GM19467 (cell line): ENCODE measurements around the gene EIF4G3.
"Not testable (repeated sequence)": the region's sequence is repeated elsewhere in the genome, so short reads cannot be mapped to it uniquely, and the experiment has no call there.

Source experiments
- ATAC-seq: cut with Tn5 transposase; IDR thresholded peaks from one replicate; pipeline ENCODE4 v1.9.1; 2021; ENCODE audit warnings: mild to moderate bottlenecking, moderate library complexity; ENCODE audit not compliant: unreplicated experiment

EIF4G3 gene

DNA sequence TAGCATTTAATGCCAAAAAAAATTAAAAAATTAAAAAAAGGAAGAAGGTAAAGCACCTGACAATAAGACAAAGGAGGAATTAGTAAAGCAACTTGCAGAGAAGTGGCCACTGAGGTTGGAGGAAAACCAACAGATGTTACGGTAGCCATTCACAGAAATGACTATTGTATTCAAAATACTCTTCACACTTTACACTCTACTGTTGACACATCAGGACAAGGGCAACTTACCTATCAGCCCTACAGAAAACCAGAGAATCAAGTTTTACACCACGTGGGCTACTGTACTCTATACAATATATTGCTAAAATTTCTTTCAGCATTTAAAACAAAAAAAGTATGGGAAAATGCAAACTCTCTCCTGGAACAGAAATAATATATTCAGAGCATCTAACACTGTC is 70.0 kb downstream of the EIF4G3 start:
- ATAC-seq = no peak

DNA sequence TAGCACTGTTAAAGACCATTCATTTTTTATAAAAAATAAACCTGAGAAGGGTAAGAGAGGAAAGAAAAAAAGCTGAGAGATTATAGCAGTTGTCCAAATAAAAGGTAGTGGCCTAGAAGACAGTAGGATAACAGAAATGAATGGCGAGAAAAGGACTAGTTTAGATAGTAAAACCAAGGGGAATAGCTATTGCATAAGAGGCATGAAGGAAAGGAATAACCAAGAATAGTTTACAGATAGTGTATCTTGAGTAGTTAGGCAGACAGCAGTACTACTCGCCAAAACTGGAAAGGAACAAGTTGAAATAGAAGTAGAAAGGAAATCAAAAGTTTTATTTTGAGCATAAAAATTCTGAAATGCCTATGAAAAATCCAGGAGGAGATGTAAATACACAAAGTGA is 70.5 kb downstream of the EIF4G3 start:
- no peak for ATAC-seq

DNA sequence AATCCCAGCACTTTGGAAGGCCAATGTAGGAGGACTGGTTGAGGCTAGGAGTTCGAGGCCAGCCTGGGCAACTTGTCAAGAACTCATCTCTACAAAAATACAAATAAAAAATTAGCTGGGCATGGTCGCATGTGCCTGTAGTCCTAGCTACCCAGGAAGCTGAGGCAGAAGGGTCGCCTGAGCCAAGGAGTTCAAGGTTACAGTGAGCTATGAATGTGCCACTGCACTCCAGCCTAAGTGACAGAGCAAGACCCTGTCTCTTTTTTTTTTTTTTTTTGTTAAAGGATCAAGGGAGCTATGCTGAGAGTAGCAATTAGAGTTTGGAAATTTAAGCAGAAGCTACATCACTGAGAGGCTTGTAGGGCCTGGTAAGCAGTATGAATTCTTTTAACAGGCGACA is 70.9 kb downstream of the EIF4G3 start:
- no peak for ATAC-seq

- ATAC-seq = no peak
These were observed 72.0 kb downstream of the EIF4G3 start for GRCh38 chr1:21104683-21105082.

DNA sequence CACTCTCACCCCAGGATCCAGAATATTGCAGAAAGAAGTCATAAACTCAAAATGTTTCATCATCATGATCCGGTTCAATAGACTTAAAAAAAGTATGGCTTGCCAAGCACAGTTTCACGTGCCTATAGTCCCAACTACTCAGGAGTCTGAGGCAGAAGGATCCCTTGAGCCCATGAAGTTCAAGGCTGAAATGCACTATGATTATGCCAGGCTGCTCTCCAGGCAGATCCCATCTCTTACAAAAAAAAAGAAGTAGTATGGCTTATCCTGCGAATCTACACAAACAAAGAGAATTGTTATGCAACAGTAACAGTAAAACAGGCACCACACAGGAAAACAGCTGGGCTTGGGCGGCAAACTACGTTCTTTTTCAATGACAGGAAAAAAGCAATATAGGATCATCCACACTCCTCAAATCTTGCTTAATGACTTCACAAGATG is 76.2 kb downstream of the EIF4G3 start:
- ATAC-seq = no peak

DNA sequence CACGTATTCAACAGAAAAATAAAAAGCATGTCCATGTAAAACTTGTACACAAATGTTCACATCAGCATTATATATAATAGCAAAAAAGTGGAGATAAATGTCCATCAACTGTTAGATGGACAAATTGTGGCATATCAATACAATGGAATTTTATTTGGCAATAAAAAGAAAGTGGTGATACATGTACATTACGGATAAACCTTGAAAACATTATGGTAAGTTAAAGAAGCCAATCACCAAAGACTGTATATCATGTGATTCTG is 76.9 kb downstream of the EIF4G3 start:
- no peak for ATAC-seq

- no peak for ATAC-seq
These were observed 77.4 kb downstream of the EIF4G3 start for GRCh38 chr1:21099034-21099868.

GRCh38 chr1:21098186-21098915 is 78.3 kb downstream of the EIF4G3 start:
- no peak for ATAC-seq

- ATAC-seq = no peak
These were observed 79.0 kb downstream of the EIF4G3 start for GRCh38 chr1:21097729-21098128.

DNA sequence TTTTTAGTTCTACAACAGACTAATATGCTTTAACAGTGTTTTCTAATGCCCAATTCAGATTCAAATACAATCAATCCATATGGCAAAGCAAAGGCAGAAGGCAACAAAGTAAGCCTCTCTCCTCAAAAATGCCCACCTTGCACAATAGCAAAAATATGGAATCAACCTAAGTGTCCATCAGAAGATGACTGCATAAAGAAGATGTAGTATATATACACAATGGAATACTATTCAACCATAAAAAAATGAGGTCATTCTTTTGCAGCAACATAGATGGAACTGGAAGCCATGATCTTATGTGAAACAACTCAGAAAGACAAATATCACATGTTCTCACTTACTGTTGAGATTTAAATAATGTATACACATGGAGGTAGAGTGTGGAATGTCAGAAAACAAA is 80.7 kb downstream of the EIF4G3 start:
- no peak for ATAC-seq

GRCh38 chr1:21094282-21094681 is 82.4 kb downstream of the EIF4G3 start:
- not testable (repeated sequence) for ATAC-seq

DNA sequence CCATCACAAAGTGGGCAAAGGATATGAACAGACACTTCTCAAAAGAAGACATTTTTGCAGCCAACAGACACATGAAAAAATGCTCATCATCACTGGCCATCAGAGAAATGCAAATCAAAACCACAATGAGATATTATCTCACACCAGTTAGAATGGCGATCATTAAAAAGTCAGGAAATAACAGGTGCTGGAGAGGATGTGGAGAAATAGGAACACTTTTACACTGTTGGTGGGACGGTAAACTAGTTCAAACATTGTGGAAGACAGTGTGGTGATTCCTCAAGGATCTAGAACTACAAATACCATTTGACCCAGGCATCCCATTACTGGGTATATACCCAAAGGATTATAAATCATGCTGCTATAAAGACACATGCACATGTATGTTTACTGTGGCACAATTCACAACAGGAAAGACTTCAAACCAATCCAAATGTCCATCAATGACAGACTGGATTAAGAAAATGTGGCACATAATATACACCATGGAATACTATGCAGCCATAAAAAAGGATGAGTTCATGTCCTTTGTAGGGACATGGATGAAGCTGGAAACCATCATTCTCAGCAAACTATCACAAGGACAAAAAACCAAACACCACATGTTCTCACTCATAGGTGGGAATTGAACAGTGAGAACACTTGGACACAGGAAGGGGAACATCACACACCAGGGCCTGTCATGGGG is 83.3 kb downstream of the EIF4G3 start:
- not testable (repeated sequence) for ATAC-seq

DNA sequence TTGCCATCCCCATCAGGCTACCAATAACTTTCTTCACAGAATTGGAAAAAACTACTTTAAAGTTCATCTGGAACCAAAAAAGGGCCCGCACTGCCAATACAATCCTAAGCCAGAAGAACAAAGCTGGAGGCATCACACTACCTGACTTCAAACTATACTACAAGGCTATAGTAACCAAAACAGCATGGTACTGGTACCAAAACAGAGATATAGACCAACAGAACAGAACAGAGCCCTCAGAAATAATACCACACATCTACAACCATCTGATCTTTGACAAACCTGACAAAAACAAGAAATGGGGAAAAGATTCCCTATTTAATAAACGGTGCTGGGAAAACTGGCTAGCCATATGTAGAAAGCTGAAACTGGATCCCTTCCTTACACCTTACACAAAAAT is 84.2 kb downstream of the EIF4G3 start:
- not testable (repeated sequence) for ATAC-seq

DNA sequence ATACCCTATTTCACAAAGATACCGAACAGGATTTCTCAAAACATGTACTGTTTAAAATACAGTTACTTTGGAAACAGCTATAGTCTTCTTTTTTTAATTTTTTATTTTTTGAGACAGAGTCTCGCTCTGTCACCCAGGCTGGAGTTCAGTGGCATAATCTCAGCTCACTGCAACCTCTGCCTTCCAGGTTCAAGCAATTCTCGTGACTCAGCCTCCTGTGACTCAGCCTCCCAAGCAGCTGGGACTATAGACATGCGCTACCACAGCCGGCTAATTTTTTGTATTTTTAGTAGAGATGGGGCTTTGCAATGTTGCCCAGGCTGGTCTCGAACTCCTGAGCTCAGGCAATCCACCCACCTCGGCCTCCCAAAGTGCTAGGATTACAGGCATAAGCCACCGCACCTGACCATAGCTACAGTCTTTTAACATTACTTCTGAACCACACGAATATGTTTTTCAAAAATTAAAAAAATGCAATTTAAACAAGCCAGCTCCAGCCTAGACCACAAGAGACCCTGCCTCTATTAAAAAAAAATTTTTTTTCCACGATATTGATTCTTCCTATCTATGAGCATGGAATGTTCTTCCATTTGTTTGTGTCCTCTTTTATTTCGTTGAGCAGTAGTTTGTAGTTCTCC is 85.5 kb downstream of the EIF4G3 start:
- not testable (repeated sequence) for ATAC-seq

DNA sequence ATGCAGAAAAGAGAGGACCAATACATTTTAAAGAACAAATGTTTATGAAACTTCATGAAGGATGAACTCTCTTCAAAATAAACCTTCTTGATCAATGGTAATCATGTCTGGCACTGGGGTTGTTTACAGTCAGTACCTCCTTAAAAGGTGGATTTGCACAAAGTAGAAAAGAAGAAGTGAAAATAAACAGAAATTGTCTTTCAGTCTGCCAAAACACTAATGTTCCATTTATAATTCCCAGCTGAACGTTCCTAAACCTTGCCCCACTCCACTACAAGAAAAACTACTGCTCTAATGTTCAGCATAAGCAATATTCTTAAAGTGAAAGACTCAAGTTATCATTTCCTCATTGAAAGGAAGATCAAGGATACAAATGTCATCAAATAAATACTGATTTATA is 86.2 kb downstream of the EIF4G3 start:
- ATAC-seq = no peak

DNA sequence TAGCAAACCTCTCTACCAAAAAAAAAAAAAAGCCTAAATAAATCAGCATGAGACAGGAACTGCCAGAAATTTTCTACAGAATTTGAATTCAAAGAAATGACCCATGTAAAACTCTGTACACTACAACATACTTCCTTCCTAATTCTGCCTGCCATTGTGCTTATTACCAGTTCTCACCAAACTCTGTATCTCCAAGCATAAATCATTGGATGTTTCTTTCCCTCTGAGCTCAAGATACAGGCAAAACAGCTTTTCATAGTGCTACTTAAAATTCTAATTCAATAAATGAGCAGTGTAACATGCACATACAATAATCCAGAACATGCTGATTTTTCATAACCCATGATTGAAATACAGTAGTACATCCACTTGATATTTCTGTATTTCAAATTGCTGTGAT is 87.0 kb downstream of the EIF4G3 start:
- no peak for ATAC-seq

DNA sequence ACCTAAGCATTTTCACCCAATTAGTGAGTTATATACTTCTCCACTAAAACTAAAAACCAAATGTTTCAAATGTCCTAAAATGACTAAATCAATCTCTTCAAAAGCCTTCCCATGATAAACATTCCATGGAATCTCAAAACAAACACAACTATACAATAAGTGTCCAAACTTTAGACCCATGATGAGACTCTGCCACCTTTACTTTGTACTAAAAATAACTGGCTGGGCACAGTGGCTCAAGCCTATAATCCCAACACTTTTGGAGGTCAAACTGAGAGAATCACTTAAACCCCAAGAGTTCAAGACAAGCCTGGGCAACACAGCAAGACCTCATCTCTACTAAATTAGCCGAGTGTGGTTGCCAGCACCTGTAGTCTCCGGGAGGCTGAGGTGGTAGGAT is 87.4 kb downstream of the EIF4G3 start:
- ATAC-seq = no peak

- ATAC-seq = no peak
These were observed 92.4 kb downstream of the EIF4G3 start for GRCh38 chr1:21084111-21084810.

- ATAC-seq = no peak
These were observed 94.6 kb downstream of the EIF4G3 start for GRCh38 chr1:21082073-21082472.

GRCh38 chr1:21077085-21077484 is 99.6 kb downstream of the EIF4G3 start:
- no peak for ATAC-seq

DNA sequence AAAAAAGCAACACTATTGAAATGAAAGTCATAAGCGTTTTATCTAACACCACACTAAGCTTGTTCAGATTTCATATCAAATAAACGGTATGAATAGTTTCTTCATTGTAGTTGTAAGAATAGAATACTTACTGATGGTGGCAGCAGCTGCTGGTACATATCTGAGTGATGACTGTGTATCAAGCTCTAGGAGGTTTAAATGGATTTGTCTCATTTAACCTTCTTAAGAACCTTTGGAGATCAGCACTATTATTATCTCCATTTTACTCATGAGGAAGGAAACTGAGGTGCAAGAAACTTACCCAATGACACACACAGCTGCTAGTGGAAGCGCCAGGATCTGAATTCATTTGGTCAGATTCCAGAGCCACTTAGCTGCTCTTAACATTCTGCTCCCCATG is 104.0 kb downstream of the EIF4G3 start:
- no peak for ATAC-seq
